Vagina (tissue), 2 donors: ENCODE measurements around the gene STH.

Experiments
- CTCF ChIP-seq, 3 experiments: fragments of 450-650 bp in 2 of 3; fragments of 200-600 bp in 1 of 3; sonication (generic) in 1 of 3; IDR thresholded peaks; one replicate each; pipeline ENCODE4 v1.5.1; 2017 to 2019; ENCODE audit warnings: antibody characterized with exemption in 3 of 3, mild to moderate bottlenecking in 2 of 3, moderate library complexity in 2 of 3
- POLR2A ChIP-seq, 2 donors: fragments of 450-650 bp; IDR thresholded peaks; one replicate each; pipeline ENCODE4 v1.6.1; 2017; ENCODE audit warnings: antibody characterized with exemption in 2 of 2, mild to moderate bottlenecking in 2 of 2, moderate library complexity in 2 of 2
- POLR2AphosphoS5 ChIP-seq, 2 donors: sonication (generic); formaldehyde crosslinking; IDR thresholded peaks; one replicate each; pipeline ENCODE4 v1.9.0; 2017; ENCODE audit warnings: antibody characterized with exemption in 2 of 2, mild to moderate bottlenecking in 2 of 2, low read depth in 1 of 2; ENCODE audit not compliant: insufficient read depth in 1 of 2

GRCh38 chr17:45960311-45960710, 38.7 kb upstream of the STH start:
- TF ChIP-seq POLR2AphosphoS5 (IDR thresholded peaks at IDR 0.05; ENCODE audit: insufficient read depth in 1 of 2, low read depth in 1 of 2) (no peak), CTCF (IDR thresholded peaks at IDR 0.05) (no peak), POLR2A (IDR thresholded peaks at IDR 0.05) (no peak)
